Measurements from ENCODE around the gene NFIC.
"Not testable (repeated sequence)": the region's sequence is repeated elsewhere in the genome, so short reads cannot be mapped to it uniquely, and the experiment has no call there.

DNA sequence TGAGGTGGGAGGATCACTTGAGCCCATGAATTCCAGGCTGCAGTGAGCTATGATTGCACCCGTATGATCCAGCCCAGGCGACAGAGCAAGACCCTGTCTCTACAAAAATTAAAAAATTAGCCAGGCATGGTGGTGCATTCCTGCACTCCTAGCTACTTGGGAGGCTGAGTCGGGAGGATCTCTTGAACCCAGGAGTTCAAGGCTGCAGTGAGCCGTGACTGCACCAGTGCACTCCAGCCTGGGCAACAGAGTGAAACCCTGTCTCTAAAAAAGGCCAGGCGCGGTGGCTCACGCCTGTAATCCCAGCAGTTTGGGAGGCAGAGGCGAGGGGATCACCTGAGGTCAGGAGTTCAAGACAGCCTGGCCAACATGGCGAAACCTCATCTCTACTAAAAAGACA is 23.4 kb upstream of the NFIC start:
- TF ChIP-seq CTCF (IDR thresholded peaks at IDR 0.05; ENCODE audit: insufficient read depth, low read depth, low read length); EZH2 (IDR thresholded peaks at IDR 0.05; ENCODE audit: insufficient read depth, low read length): not testable (repeated sequence)

Measured in astrocyte (in vitro differentiated cells and primary cell).